GM23338 (cell line): Measurements from ENCODE around the gene BTNL8. TPM values are rescaled to one million over a fixed set of nuclear protein-coding genes. Genes with fewer than 3 reads are reported as not detected.

Source experiments
- ATAC-seq: fragments of 200-7000 bp; cut with Tn5 transposase; 3 replicates; pipeline ENCODE4 v1.9.1; 2020
- DNase-seq: peaks from one replicate; pipeline ENCODE4 v3.0.0-alpha.2; 2015; ENCODE audit warnings: low spot score
- H2AFZ ChIP-seq: fragments of 200-600 bp; sonication (generic); 2 replicates; pipeline ENCODE4 v1.8.0; 2016; ENCODE audit warnings: antibody characterized with exemption, mild to moderate bottlenecking, moderate library complexity
- H3F3A ChIP-seq: fragments of 200-600 bp; sonication (generic); replicated peaks from 2 replicates; pipeline ENCODE4 v1.8.0; 2017; ENCODE audit warnings: antibody characterized with exemption, mixed run types, low read depth
- H3K27ac ChIP-seq: fragments of 200-600 bp; sonication (generic); 2 replicates; pipeline ENCODE4 v1.6.1; 2016; ENCODE audit warnings: low read depth
- H3K27me3 ChIP-seq: fragments of 200-600 bp; sonication (generic); 2 replicates; pipeline ENCODE4 v1.8.0; 2016; ENCODE audit warnings: mild to moderate bottlenecking, mixed run types, moderate library complexity; ENCODE audit not compliant: insufficient read depth
- H3K36me3 ChIP-seq: fragments of 200-600 bp; sonication (generic); 2 replicates; pipeline ENCODE4 v1.8.0; 2016; ENCODE audit warnings: mild to moderate bottlenecking; ENCODE audit not compliant: insufficient read depth
- H3K4me1 ChIP-seq: fragments of 200-600 bp; sonication (generic); 2 replicates; pipeline ENCODE4 v1.8.0; 2016; ENCODE audit warnings: mild to moderate bottlenecking, moderate library complexity; ENCODE audit not compliant: insufficient read depth
- H3K4me2 ChIP-seq: fragments of 200-600 bp; sonication (generic); 2 replicates; pipeline ENCODE4 v1.7.1; 2017; ENCODE audit warnings: mixed run types
- H3K4me3 ChIP-seq: fragments of 200-600 bp; sonication (generic); 2 replicates; pipeline ENCODE4 v1.6.1; 2016; ENCODE audit warnings: mixed run types
- H3K79me2 ChIP-seq: fragments of 200-600 bp; sonication (generic); replicated peaks from 2 replicates; pipeline ENCODE4 v1.8.0; 2017; ENCODE audit warnings: mild to moderate bottlenecking; ENCODE audit not compliant: insufficient read depth
- H3K9me2 ChIP-seq: fragments of 200-600 bp; sonication (generic); 2 replicates; pipeline ENCODE4 v1.8.0; 2017; ENCODE audit not compliant: insufficient read depth
- H4K20me1 ChIP-seq: fragments of 200-600 bp; sonication (generic); replicated peaks from 2 replicates; pipeline ENCODE4 v1.8.0; 2017; ENCODE audit warnings: mild to moderate bottlenecking; ENCODE audit not compliant: insufficient read depth
- H3K27ac Mint-ChIP-seq: 2 replicates; pipeline ENCODE4 v1.8.0; 2020; ENCODE audit warnings: inconsistent platforms, mild to moderate bottlenecking, moderate library complexity, mixed read lengths
- H3K27me3 Mint-ChIP-seq: 3 replicates; pipeline ENCODE4 v1.8.0; 2022; ENCODE audit warnings: low read depth, mild to moderate bottlenecking, moderate library complexity, mixed read lengths, inconsistent platforms; ENCODE audit not compliant: insufficient read depth, poor library complexity
- H3K36me3 Mint-ChIP-seq: 3 replicates; pipeline ENCODE4 v1.8.0; 2021; ENCODE audit warnings: low read depth, mild to moderate bottlenecking, inconsistent platforms, moderate library complexity, mixed read lengths
- H3K4me1 Mint-ChIP-seq: 3 replicates; pipeline ENCODE4 v1.8.0; 2020; ENCODE audit warnings: mild to moderate bottlenecking, inconsistent platforms, mixed read lengths
- H3K4me3 Mint-ChIP-seq: 3 replicates; pipeline ENCODE4 v1.8.0; 2021; ENCODE audit warnings: moderate library complexity, mild to moderate bottlenecking, inconsistent platforms, mixed read lengths
- H3K9me3 Mint-ChIP-seq: 3 replicates; pipeline ENCODE4 v1.8.0; 2020; ENCODE audit warnings: moderate library complexity, mild to moderate bottlenecking, inconsistent platforms, mixed read lengths
- CREB1 ChIP-seq: fragments of 250-450 bp; sonication (Bioruptor Pico); IDR thresholded peaks from 2 replicates; pipeline ENCODE4 v1.5.0; 2020; ENCODE audit warnings: low read depth, mild to moderate bottlenecking, moderate library complexity
- EZH2 ChIP-seq: fragments of 200-600 bp; sonication (generic); IDR thresholded peaks from one replicate; pipeline ENCODE4 v1.8.0; 2017; ENCODE audit warnings: antibody characterized with exemption, mild to moderate bottlenecking, low read depth; ENCODE audit not compliant: unreplicated experiment
- EZH2phosphoT487 ChIP-seq: fragments of 200-600 bp; sonication (generic); IDR thresholded peaks from one replicate; pipeline ENCODE4 v1.8.1; 2018; ENCODE audit warnings: antibody characterized with exemption; ENCODE audit not compliant: unreplicated experiment
- JUNB ChIP-seq: IDR thresholded peaks from one replicate; pipeline ENCODE4 v1.6.1; 2016; ENCODE audit warnings: antibody characterized with exemption; ENCODE audit not compliant: unreplicated experiment
- NANOG ChIP-seq: IDR thresholded peaks from 2 replicates; pipeline ENCODE4 v1.6.1; 2016; ENCODE audit warnings: antibody characterized with exemption, borderline replicate concordance
- POLR2AphosphoS5 ChIP-seq: IDR thresholded peaks from 2 replicates; pipeline ENCODE4 v1.6.1; 2016; ENCODE audit warnings: antibody characterized with exemption, low read depth
- STAT1 ChIP-seq: IDR thresholded peaks from one replicate; pipeline ENCODE4 v1.6.1; 2016; ENCODE audit warnings: antibody characterized with exemption; ENCODE audit not compliant: unreplicated experiment
- ZNF114 ChIP-seq: fragments of 250-450 bp; sonication (Bioruptor Pico); IDR thresholded peaks from 2 replicates; pipeline ENCODE4 v1.5.0; 2020; ENCODE audit warnings: mild to moderate bottlenecking, moderate library complexity
- ZNF331 ChIP-seq: fragments of 250-450 bp; sonication (Bioruptor Pico); IDR thresholded peaks from 2 replicates; pipeline ENCODE4 v1.5.0; 2020; ENCODE audit warnings: low read depth, mild to moderate bottlenecking, moderate library complexity
- polyA plus RNA-seq: library from polyadenylated mRNA; unstranded; fragments of >200 nt; fragmentation: Nextera tagmentation; extraction: Ambion mirVana; gene quantifications from 2 replicates; pipeline ENCODE4 v1.2.1, GENCODE V29; 2016
- total RNA-seq: library from RNA; depleted of rRNA; stranded (reverse); fragments of >200 nt; shearing (Covaris generic); gene quantifications from 2 replicates; pipeline ENCODE4 v1.2.3, GENCODE V29; 2014
- TF ChIP-seq, protein P1 (sequence below): fragments of 250-450 bp; sonication (Bioruptor Pico); IDR thresholded peaks from 2 replicates; pipeline ENCODE4 v1.5.0; 2020; ENCODE audit warnings: mild to moderate bottlenecking, moderate library complexity
- TF ChIP-seq, protein P2 (sequence below), 2 experiments: fragments of 200-600 bp in 1 of 2; sonication (generic) in 1 of 2; conservative IDR thresholded peaks; 2 replicates each; pipeline versions ENCODE4 v1.5.1 to v1.6.1; 2016 to 2017; ENCODE audit warnings: antibody characterized with exemption in 2 of 2, low read depth in 2 of 2, mild to moderate bottlenecking in 2 of 2, moderate library complexity in 1 of 2
- TF ChIP-seq, protein P3 (sequence below): IDR thresholded peaks from one replicate; pipeline ENCODE4 v1.6.1; 2018; ENCODE audit warnings: antibody characterized with exemption; ENCODE audit not compliant: unreplicated experiment
- TF ChIP-seq, protein P4 (sequence below): IDR thresholded peaks from 2 replicates; pipeline ENCODE4 v1.6.1; 2016; ENCODE audit warnings: antibody characterized with exemption

The BTNL8 gene
- total and polyA plus RNA-seq, 2 experiments from 2014 or later, result 0.23 TPM; not detected in 1

DNA sequence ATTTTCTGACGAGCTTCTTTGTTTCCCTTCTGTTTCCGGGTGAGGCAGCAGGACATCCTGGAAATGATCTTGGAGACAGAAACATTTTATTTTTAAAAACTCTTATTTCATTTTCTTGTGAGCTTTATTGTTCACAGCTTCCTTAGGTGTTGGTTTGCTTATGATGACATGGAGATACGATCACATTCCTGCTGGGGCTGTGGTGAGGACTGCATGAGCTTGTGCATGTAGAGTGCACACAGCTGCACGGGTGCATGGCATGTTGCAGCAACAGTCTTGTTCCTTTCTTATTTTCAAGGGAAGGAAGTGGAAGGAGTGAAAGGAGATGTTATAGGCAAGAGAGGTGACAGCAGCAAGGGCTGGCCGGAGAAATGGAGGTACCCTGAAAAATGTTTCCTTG, 1.2 kb downstream of the BTNL8 start:
- H3K36me3 ChIP-seq, result no peaks in the 10 kb centered on the region
- no peak overlapping the region for H3K27ac Mint-ChIP-seq
- H3K9me3 Mint-ChIP-seq, result peaks cover 7% of the 10 kb centered on the region; the same call in 2 of the 3 replicates
- no peaks in the 10 kb centered on the region for H3K27me3 Mint-ChIP-seq
- H3K4me3 Mint-ChIP-seq, result no peak overlapping the region
- no peak overlapping the region for H3K4me2 ChIP-seq
- H3K4me1 ChIP-seq, result no peaks in the 10 kb centered on the region
- ATAC-seq (no peak), DNase-seq (no peak)
- TF ChIP-seq, protein P1, sequence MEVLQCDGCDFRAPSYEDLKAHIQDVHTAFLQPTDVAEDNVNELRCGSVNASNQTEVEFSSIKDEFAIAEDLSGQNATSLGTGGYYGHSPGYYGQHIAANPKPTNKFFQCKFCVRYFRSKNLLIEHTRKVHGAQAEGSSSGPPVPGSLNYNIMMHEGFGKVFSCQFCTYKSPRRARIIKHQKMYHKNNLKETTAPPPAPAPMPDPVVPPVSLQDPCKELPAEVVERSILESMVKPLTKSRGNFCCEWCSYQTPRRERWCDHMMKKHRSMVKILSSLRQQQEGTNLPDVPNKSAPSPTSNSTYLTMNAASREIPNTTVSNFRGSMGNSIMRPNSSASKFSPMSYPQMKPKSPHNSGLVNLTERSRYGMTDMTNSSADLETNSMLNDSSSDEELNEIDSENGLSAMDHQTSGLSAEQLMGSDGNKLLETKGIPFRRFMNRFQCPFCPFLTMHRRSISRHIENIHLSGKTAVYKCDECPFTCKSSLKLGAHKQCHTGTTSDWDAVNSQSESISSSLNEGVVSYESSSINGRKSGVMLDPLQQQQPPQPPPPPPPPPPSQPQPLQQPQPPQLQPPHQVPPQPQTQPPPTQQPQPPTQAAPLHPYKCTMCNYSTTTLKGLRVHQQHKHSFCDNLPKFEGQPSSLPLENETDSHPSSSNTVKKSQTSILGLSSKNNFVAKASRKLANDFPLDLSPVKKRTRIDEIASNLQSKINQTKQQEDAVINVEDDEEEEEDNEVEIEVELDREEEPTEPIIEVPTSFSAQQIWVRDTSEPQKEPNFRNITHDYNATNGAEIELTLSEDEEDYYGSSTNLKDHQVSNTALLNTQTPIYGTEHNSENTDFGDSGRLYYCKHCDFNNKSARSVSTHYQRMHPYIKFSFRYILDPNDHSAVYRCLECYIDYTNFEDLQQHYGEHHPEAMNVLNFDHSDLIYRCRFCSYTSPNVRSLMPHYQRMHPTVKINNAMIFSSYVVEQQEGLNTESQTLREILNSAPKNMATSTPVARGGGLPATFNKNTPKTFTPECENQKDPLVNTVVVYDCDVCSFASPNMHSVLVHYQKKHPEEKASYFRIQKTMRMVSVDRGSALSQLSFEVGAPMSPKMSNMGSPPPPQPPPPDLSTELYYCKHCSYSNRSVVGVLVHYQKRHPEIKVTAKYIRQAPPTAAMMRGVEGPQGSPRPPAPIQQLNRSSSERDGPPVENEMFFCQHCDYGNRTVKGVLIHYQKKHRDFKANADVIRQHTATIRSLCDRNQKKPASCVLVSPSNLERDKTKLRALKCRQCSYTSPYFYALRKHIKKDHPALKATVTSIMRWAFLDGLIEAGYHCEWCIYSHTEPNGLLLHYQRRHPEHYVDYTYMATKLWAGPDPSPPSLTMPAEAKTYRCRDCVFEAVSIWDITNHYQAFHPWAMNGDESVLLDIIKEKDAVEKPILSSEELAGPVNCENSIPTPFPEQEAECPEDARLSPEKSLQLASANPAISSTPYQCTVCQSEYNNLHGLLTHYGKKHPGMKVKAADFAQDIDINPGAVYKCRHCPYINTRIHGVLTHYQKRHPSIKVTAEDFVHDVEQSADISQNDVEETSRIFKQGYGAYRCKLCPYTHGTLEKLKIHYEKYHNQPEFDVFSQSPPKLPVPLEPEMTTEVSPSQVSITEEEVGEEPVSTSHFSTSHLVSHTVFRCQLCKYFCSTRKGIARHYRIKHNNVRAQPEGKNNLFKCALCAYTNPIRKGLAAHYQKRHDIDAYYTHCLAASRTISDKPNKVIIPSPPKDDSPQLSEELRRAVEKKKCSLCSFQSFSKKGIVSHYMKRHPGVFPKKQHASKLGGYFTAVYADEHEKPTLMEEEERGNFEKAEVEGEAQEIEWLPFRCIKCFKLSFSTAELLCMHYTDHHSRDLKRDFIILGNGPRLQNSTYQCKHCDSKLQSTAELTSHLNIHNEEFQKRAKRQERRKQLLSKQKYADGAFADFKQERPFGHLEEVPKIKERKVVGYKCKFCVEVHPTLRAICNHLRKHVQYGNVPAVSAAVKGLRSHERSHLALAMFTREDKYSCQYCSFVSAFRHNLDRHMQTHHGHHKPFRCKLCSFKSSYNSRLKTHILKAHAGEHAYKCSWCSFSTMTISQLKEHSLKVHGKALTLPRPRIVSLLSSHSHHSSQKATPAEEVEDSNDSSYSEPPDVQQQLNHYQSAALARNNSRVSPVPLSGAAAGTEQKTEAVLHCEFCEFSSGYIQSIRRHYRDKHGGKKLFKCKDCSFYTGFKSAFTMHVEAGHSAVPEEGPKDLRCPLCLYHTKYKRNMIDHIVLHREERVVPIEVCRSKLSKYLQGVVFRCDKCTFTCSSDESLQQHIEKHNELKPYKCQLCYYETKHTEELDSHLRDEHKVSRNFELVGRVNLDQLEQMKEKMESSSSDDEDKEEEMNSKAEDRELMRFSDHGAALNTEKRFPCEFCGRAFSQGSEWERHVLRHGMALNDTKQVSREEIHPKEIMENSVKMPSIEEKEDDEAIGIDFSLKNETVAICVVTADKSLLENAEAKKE, result no peak
- no peak for TF ChIP-seq NANOG
- TF ChIP-seq, protein P2, sequence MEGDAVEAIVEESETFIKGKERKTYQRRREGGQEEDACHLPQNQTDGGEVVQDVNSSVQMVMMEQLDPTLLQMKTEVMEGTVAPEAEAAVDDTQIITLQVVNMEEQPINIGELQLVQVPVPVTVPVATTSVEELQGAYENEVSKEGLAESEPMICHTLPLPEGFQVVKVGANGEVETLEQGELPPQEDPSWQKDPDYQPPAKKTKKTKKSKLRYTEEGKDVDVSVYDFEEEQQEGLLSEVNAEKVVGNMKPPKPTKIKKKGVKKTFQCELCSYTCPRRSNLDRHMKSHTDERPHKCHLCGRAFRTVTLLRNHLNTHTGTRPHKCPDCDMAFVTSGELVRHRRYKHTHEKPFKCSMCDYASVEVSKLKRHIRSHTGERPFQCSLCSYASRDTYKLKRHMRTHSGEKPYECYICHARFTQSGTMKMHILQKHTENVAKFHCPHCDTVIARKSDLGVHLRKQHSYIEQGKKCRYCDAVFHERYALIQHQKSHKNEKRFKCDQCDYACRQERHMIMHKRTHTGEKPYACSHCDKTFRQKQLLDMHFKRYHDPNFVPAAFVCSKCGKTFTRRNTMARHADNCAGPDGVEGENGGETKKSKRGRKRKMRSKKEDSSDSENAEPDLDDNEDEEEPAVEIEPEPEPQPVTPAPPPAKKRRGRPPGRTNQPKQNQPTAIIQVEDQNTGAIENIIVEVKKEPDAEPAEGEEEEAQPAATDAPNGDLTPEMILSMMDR (conservative IDR thresholded peaks at IDR 0.05; ENCODE audit: low read depth in 2 of 2), result no peak
- TF ChIP-seq ZNF114 (CRISPR knock-in tag), result no peak
- no peak for TF ChIP-seq STAT1
- no peak for TF ChIP-seq POLR2AphosphoS5
- TF ChIP-seq JUNB, result no peak
- no peak for TF ChIP-seq ZNF331 (CRISPR knock-in tag)
- TF ChIP-seq EZH2, result no peak
- no peak for TF ChIP-seq CREB1 (CRISPR knock-in tag)
- TF ChIP-seq, protein P3, sequence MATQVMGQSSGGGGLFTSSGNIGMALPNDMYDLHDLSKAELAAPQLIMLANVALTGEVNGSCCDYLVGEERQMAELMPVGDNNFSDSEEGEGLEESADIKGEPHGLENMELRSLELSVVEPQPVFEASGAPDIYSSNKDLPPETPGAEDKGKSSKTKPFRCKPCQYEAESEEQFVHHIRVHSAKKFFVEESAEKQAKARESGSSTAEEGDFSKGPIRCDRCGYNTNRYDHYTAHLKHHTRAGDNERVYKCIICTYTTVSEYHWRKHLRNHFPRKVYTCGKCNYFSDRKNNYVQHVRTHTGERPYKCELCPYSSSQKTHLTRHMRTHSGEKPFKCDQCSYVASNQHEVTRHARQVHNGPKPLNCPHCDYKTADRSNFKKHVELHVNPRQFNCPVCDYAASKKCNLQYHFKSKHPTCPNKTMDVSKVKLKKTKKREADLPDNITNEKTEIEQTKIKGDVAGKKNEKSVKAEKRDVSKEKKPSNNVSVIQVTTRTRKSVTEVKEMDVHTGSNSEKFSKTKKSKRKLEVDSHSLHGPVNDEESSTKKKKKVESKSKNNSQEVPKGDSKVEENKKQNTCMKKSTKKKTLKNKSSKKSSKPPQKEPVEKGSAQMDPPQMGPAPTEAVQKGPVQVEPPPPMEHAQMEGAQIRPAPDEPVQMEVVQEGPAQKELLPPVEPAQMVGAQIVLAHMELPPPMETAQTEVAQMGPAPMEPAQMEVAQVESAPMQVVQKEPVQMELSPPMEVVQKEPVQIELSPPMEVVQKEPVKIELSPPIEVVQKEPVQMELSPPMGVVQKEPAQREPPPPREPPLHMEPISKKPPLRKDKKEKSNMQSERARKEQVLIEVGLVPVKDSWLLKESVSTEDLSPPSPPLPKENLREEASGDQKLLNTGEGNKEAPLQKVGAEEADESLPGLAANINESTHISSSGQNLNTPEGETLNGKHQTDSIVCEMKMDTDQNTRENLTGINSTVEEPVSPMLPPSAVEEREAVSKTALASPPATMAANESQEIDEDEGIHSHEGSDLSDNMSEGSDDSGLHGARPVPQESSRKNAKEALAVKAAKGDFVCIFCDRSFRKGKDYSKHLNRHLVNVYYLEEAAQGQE, result no peak
- no peak for TF ChIP-seq EZH2phosphoT487
- TF ChIP-seq, protein P4, sequence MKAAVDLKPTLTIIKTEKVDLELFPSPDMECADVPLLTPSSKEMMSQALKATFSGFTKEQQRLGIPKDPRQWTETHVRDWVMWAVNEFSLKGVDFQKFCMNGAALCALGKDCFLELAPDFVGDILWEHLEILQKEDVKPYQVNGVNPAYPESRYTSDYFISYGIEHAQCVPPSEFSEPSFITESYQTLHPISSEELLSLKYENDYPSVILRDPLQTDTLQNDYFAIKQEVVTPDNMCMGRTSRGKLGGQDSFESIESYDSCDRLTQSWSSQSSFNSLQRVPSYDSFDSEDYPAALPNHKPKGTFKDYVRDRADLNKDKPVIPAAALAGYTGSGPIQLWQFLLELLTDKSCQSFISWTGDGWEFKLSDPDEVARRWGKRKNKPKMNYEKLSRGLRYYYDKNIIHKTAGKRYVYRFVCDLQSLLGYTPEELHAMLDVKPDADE, result no peak
- H3K4me3 ChIP-seq, result no peak overlapping the region
- no peak overlapping the region for H3K27ac ChIP-seq
- no peaks in the 10 kb centered on the region for H3K27me3 ChIP-seq
- no peaks in the 10 kb centered on the region for H3F3A ChIP-seq
- H3K4me1 Mint-ChIP-seq, result no peaks in the 10 kb centered on the region
- H2AFZ ChIP-seq, result no peak overlapping the region
- H3K79me2 ChIP-seq, result no peaks in the 10 kb centered on the region
- no peaks in the 10 kb centered on the region for H3K36me3 Mint-ChIP-seq
- no peaks in the 10 kb centered on the region for H3K9me2 ChIP-seq
- H4K20me1 ChIP-seq, result no peaks in the 10 kb centered on the region
